ENCODE data around the gene CXCL3. TPM values are rescaled to one million over a fixed set of nuclear protein-coding genes. Genes with fewer than 3 reads are reported as not detected.

Gene CXCL3
- total RNA-seq (2022; extraction: Qiagen RNA extraction; ENCODE audit: low read depth) = 4.4 to 8.3 TPM (median 4.5 TPM) in 5 replicates

DNA sequence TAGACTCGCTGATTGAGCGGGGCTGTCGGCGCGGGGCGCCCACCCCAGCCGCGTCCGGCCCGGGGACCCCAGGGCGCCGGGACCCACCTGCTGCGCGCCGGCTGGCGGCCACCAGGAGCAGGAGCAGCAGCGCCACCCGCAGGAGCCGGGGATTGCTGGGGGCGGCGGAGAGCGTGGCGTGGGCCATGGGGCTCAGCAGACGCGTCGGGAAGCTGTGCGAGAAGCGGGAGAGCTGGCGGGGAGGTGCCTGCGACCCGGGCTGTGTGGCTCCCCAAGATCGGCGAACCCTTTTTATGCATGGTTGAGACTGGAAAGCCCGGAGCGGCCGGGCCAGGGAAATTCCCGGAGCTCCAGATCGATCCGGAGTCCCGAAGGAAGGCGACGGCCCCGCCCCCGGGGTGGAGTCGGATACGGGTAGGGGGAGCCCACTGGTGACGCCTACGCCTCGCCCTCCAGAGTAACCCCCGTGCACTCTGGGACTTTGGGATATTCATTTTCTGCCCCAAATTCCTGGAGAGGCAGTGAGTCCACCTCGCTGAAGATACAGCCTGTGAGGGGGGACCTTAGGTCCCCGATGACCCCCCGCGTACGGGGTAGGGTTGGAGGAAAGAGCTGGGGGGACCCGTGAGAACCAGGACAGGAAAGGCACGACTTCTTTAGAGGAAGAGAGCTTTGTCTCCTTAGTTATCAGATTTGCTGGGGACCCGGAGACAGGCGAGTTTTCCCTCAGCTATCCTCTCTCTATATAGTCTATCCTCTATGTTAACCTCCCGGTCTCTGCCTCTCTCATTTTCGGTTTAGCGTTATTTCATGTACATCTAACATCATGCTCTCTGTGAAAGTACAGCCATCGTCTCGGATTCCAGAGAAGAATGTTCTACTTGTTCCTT lies at the start of gene CXCL3:
CXCL3 (minus strand) TSS at position 265 of the 890 bp plus-strand sequence; CDS start at position 187, 78 bp downstream.

DNA sequence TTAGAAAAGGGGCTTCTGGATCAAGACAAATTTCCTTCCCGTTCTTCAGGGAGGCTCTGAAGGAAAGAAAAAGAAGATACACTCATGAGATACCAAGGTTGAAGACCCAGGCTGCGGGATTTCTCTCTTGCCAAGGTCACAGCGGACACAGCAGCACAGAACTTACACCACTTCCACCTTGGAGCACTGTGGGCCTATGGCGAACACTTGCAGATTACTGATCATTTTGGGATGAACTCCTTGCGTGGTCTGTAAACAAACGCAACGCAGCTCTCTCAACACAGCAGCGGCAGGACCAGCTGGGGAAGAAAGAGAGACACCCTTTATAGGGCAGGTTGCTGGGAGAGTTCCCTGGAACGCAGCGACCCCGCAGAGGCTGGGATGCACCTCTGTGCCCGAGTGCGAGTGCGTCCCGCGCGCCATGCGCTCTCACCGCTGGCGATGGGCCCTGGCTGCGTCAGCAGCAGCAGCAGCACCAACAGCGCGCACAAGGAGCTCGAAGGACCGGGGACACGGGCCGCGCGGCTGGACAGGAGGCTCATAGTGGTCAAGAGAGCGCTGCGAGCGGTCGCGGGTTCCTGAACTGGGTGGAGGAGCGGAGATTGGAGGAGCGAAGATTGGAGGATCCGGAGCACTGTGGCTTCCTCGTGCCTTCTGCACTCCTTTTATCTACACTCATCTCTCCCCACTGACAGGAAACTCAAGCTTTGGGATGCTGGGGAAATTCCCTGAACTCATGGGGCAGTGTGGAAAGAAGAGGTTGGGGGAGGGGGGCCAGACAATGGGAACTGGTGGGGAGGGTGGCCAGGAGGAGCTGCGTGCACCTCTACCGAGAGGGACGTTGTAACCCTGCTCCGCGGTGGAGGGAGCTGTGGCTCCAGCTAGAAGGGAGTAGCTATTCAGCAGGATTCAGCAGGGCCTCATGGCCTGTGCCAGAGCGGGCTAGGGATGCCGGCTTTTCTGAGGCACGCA lies 40.2 kb downstream of the CXCL3 start, which contains the start of gene CXCL5:
CXCL5 (minus strand) TSS at position 638 of the 972 bp plus-strand sequence; CDS start at position 542, 96 bp downstream.

DNA sequence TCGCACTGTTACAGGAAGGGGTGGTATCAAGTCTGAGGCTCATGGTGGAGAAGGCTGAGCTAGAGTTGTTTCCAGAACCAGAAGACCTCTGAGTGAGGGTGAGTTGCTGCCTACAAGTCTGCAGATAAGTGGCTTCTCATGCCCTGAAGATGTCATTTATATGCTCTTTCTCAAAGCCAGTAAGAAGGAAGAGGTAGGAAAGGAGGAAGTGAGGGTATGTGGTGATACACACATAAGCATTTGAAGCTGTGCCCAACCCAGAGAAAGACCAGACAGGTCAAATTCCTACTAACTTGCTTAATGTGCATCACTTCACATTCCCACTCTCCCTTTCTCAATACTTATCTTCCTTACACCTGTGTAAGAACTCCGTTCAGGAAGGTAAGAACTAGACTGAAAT lies 50.4 kb downstream of the CXCL3 start, which contains the start of gene PPBP:
PPBP (minus strand) TSS at position 130 of the 400 bp plus-strand sequence; CDS start at position 43, 87 bp downstream.

Other genes with a start within 250 kb of the CXCL3 start
- gene CXCL6, start 202.0 kb downstream of the CXCL3 start, total RNA-seq (2022; extraction: Qiagen RNA extraction; ENCODE audit: low read depth) = not detected in 5 replicates
- gene PF4V1, start 185.4 kb downstream of the CXCL3 start, total RNA-seq (2022; extraction: Qiagen RNA extraction; ENCODE audit: low read depth) = not detected in 5 replicates
- gene CXCL1, start 169.3 kb downstream of the CXCL3 start, total RNA-seq (2022; extraction: Qiagen RNA extraction; ENCODE audit: low read depth) = 8.3 to 14.5 TPM (median 12.0 TPM) in 5 replicates
- 0.74 to 1.3 TPM (median 1.0 TPM) in 4 of 5 replicates, not detected in the other for gene PF4, start 56.7 kb downstream of the CXCL3 start, total RNA-seq (2022; extraction: Qiagen RNA extraction; ENCODE audit: low read depth)
- not detected in 5 replicates for gene PPBP, start 50.5 kb downstream of the CXCL3 start, total RNA-seq (2022; extraction: Qiagen RNA extraction; ENCODE audit: low read depth)
- 24.7 to 56.4 TPM (median 37.1 TPM) in 5 replicates for gene CXCL5, start 40.0 kb downstream of the CXCL3 start, total RNA-seq (2022; extraction: Qiagen RNA extraction; ENCODE audit: low read depth)
- 11.4 to 16.1 TPM (median 15.4 TPM) in 5 replicates for gene CXCL2, start 60.5 kb upstream of the CXCL3 start, total RNA-seq (2022; extraction: Qiagen RNA extraction; ENCODE audit: low read depth)
- 8.1 to 13.7 TPM (median 8.5 TPM) in 5 replicates for gene MTHFD2L, start 119.4 kb upstream of the CXCL3 start, total RNA-seq (2022; extraction: Qiagen RNA extraction; ENCODE audit: low read depth)

Data from A549 treated with ZK216348 at 1 μM for 4 hours (cell line).